Muscle of arm (tissue), 12 donors: Measurements from ENCODE around the gene JKAMP. TPM values are rescaled to one million over a fixed set of nuclear protein-coding genes. Genes with fewer than 3 reads are reported as not detected.

ENCODE experiments used
- DNase-seq: peaks from one replicate; pipeline ENCODE4 v3.0.0-alpha.2; 2013
- polyA plus RNA-seq, 12 donors: library from polyadenylated mRNA; unstranded; fragments of 120-200 nt; gene quantifications; one replicate each; pipeline ENCODE4 v1.2.1, GENCODE V29; 2013; ENCODE audit not compliant: insufficient read length in 12 of 12

Gene JKAMP
- polyA plus RNA-seq, 12 donors = 38.4 to 67.1 (median 50.2) TPM; not detected in 1

- DNase-seq = no peak
Observed at GRCh38 chr14:59474172-59474571, 10.1 kb upstream of the JKAMP start.

DNA sequence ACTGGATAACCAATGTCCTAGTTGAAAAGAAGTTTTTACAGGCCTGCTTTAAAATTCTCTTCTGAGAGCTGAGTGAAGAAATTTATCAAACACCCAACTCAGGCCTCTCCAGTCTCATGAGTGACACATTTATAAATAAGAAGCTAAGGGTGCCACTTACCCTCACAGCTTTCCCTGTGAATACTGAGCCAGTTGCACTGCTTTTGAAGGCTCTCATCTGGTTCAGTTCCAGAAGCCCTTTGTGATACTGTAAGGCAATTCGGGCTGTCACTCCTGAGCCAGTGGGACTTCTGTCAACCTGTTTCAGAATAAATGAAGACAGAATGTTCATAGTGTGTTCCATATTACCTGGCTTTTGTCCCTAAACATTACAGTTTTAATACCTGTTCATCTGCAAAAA lies 8.6 kb upstream of the JKAMP start:
- DNase-seq = no peak

GRCh38 chr14:59478540-59478939 lies 5.8 kb upstream of the JKAMP start:
- no peak for DNase-seq

DNA sequence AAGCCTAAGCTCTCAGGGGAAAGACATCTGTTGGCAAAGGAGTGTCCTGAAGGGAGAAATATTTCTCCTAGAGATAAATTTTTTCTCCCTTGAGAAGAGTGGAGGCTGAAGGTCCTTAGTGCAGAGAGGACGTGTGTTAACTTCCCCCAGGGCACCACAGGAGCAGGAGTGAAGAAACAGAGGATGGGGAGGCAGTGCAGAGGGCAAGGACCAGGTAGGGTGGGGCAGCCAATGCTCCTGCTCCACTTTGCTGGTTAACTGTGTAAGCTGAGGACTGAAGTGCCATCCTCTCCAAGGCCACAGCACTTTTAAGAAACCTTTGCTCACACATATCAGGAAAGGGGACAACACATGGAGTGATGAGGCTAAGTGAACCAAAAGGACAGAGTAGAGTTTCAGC lies 4.2 kb upstream of the JKAMP start:
- DNase-seq = no peak

- DNase-seq = no peak
Observed at GRCh38 chr14:59481407-59481806, 2.9 kb upstream of the JKAMP start.

DNA sequence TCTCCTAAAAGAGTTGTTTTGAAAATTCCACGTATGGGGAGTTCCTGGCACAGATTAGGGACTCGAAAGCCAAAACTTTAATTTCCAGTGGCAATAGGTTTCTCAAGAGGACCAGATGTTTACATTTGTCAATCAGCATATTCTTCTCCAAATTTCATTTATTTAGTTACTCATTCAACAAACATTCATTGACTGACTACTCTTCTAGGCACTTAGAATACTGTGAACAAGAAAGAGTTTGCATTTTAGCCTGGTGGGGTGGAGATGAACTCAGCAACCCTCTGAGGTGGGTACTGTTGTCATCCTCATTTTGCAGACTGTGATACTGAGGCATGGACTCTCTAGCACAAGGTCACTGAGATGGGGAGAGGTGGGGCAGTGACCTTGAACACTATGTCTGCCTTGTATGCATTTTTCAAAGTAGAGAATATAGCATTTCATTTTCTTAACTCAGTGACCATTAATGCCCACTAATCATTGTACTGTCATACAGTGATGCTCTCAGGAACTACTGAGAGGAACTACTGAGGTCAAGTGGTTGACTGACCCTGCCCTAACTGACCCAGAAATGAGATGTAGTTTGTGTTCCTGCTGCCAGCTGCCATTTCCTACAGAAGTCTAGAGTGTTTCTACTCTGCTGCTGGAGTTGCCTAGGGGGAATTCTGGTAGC lies 2.3 kb upstream of the JKAMP start:
- no peak for DNase-seq

DNA sequence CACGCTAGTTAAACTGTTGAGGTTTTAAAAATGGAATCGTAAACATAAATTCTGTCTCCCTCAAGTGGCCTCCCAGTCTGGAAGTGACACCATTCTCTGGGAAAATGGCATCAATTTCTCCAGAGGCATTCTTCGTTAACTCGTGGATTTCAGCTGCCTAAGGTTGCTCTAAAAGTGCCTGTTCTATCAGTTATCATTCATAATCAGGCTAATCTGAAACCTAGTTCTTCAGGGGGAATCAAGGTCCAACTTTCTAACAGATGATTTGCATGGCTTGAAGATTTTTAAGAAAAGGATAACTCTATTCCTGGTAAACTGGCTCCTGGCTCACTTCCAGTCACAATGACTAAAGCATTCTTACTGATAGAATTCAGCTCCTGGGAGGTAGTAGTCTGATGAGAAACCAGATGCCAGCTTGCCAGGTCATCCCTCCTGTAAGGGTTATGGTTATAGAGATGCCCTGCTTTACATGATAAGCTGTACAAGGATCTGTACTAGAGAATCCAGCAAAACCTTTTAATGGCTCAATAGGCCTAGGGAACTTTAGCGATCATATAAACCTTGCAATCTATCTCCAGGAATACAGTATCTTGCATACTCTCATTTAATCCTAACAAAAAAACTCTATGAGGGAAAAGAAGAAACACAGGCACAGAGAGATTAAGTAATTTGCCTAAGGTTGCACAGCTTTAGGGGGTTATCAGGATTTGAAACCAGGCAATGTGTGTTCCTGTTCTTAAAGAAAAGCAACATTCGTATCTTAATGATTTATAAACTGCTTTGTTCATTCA lies 1.6 kb upstream of the JKAMP start:
- no peak for DNase-seq

- peak; percentile 37 for DNase-seq
Observed at GRCh38 chr14:59483363-59483762, 954 bp upstream of the JKAMP start.

- no peak for DNase-seq
Observed at GRCh38 chr14:59484639-59485175, 390 bp downstream of the JKAMP start.

DNA sequence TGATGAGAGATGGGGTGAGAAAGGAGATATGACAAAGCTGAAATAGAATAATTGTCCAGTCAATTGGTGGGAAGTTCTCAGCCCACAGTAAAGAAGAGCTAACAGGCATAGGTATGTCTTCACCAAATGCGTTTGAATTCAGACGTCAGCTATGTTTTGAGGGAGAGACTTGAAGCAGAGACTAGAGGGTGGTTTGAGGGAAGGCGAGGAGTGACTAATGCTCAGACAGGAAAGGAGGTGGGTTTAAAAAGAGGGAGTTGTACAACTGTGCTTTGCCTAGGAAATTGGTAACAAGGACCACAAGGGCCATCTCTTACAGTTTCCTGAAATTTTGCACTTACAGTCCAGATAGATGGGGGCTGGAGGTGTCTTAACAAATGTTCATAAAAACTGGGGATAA lies 6.4 kb downstream of the JKAMP start:
- no peak for DNase-seq

DNA sequence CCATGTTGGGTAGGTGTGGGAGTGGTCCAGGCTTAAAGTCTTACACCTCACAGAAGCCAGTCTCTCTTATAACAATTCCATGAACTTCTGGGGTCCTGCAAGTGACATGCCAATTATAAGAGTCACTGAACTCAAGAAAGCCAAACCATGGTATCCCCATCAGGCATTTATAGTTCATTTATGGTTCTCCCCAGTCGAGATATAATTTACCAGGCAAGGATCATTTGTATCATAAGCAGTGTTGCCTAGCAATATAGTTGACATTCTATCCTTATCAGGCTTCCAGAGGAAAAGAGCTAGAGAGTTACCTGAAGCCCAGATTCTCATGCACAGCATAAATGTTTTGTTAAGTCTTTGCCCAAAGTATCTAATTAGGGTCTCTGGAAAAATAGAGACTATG lies 8.1 kb downstream of the JKAMP start:
- DNase-seq = no peak

DNA sequence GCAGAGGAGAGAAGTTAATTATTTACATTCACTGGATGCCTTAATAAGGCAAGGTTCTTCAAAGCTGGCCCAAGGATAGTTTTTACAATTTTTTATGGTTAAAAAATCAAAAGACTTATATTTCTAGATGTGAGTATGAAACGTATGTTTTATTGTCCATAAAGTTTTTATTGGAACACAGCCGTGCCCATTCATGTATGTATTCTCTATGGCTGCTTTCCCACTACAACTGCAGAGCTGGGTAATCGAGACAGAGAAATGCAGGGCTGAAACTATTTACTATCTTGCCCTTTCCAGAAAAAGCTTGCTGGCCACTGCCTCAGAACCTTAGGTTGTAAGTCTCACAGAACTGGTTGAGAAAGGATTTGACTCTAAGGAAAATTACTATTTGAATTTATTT lies 16.4 kb downstream of the JKAMP start:
- no peak for DNase-seq

DNA sequence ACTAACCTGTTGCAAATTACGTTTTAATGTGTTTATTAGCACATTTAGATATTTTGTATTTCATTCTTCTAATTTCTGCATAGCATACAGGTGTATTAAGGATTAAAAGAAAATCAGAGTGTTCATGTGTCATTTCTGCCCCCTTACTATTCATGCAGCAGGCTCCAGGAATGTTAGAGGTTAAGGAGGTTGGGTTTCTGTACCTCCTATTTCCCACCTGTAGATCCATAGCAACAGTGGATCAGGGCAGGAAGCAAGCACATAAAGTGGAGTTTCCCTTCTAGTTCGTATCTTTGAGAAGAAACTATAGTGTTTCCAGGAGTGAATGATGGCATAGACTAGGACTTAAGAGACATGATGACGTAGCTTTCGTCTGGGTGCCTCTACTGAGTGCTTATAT lies 18.9 kb downstream of the JKAMP start:
- no peak for DNase-seq

DNA sequence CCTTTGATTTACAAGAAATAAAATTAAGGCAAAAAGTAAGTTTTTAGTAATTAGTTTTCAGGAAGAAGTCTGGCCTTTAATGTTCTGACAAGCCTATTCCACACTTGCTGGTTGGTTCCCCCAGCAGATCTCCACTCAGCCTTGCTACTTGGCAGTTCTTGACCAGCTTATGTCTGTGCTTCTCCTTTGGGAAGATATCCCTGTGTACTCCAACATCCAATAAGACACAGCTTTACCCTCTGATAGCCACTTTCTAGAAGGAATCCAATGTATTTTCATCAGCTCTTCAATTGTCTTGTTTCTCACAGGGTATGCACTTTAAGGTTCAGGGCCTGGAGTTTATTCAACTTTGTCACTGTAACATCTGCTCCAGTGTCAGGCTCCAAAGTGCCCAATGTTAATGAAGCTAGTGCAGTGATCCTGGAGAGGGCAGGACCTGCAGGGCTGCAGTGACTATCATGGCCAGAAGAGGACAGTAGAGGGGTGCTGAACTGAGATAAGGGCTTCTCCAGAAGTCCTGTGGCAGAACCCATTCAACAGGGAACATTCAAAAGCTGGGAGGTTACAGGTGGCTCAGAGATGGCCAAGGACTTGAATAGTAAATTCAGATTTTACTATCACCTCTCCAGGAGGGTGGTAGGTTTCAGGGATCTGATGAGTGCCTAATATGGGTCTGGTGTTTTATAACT lies 22.9 kb downstream of the JKAMP start:
- DNase-seq = peak; percentile 26

DNA sequence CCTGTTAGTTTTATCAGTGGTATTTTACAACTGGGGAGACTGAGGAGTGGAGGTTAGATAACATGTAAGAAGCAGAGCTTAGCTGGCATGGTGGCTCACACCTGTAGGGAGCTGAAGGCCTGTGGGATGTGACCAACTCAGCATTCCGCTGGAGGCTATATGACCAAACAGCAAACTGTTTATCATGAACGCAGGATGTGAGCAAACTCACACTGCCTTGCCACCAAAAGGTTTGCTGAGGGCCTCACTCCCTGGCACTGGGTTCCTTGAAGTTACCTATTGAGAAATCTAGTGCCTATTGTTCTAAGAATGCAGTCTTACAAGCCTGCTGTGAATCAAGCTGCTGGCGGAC lies 23.4 kb downstream of the JKAMP start:
- DNase-seq = no peak

GRCh38 chr14:59509101-59509500 lies 24.8 kb downstream of the JKAMP start:
- no peak for DNase-seq

- no peak for DNase-seq
Observed at GRCh38 chr14:59510001-59510400, 25.7 kb downstream of the JKAMP start.

GRCh38 chr14:59510966-59511365 lies 26.6 kb downstream of the JKAMP start:
- DNase-seq = no peak

DNA sequence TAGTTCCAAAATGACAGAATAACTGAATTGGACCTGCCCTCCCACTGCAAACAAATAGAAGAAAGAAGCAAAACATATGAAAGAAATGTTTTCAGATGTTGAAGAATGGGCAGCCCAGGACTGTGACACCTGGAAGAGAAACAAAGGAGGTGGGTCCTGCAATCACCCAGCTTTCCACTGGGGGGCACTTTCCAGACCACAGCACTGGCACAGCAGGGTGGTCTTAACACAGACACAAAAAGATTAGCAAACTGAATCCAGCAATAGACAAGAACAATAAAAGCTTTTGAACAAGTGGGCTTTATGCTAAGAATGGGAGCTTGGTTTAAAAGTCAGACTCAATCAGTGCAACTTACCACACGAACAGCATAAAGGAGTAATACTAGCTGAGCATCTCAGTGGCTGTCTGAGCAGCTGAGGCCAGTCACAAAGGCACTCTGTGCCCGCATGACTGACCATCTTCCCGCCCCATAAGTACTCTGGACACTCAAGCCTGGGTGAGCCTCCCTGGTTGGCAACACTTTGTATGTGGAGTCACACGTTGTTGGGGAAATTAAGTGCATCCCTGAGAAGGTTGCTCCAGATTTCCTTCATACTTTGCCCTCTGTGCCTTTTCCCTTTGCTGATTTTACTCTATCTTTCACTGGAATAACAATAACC lies 27.7 kb downstream of the JKAMP start:
- DNase-seq = no peak

- no peak for DNase-seq
Observed at GRCh38 chr14:59520224-59520623, 35.9 kb downstream of the JKAMP start.

GRCh38 chr14:59529189-59529588 lies 44.9 kb downstream of the JKAMP start:
- no peak for DNase-seq

DNA sequence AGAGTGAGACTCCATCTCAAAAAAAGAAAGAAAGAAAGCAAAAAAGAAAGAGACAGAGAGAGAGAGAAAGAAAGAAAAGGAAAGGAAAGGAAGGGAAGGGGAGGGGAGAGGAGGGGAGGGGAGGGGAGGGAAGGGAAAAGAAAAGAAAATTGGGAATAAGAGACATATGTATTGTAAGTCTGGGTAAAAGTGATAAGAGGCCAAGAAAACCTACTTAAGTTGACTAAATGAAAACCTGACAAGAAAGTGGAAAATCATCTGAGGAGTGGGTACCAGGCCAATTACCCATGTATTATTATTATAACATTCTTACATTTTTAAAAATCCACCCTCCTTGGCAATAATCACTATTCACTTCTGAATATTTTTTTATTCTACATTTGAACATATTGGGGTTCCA lies 46.0 kb downstream of the JKAMP start:
- no peak for DNase-seq
